ENCODE measurements around the gene RAN.

Gene RAN

GRCh38 chr12:130916241-130916911, 44.5 kb downstream of the RAN start:
- WGBS, 2 experiments (ENCODE audit: insufficient coverage in 2 of 2) = 37 to 42% methylated on average over 35 to 36 of the region's 37 CpGs
- Histone ChIP-seq H3K36me3 (ENCODE audit: control insufficient read depth, insufficient read depth, low read length) (no peaks in the 10 kb centered on the region), H3K9me3 (ENCODE audit: control insufficient read depth, low read length) (no peaks in the 10 kb centered on the region), H3K4me3 (ENCODE audit: extremely low read depth, insufficient read depth, low read length, poor library complexity, severe bottlenecking) (no peak overlapping the region), H3K27ac (ENCODE audit: low read depth, low read length, severe bottlenecking) (no peak overlapping the region), H3K4me1 (ENCODE audit: control insufficient read depth, insufficient read depth, low read length, poor library complexity, severe bottlenecking) (no peaks in the 10 kb centered on the region)

GRCh38 chr12:130917607-130918006, 45.7 kb downstream of the RAN start:
- Histone ChIP-seq H3K4me1 (ENCODE audit: control insufficient read depth, insufficient read depth, low read length, poor library complexity, severe bottlenecking) (no peaks in the 10 kb centered on the region), H3K4me3 (ENCODE audit: extremely low read depth, insufficient read depth, low read length, poor library complexity, severe bottlenecking) (no peak overlapping the region), H3K36me3 (ENCODE audit: control insufficient read depth, insufficient read depth, low read length) (no peaks in the 10 kb centered on the region), H3K9me3 (ENCODE audit: control insufficient read depth, low read length) (peaks cover 6% of the 10 kb centered on the region), H3K27ac (ENCODE audit: low read depth, low read length, severe bottlenecking) (no peak overlapping the region)
- WGBS, 2 experiments (ENCODE audit: insufficient coverage in 2 of 2) = 87 to 90% methylated on average over 12 to 13 of the region's 13 CpGs

GRCh38 chr12:130919086-130919485, 47.2 kb downstream of the RAN start:
- Histone ChIP-seq H3K4me1 (ENCODE audit: control insufficient read depth, insufficient read depth, low read length, poor library complexity, severe bottlenecking) (no peaks in the 10 kb centered on the region), H3K36me3 (ENCODE audit: control insufficient read depth, insufficient read depth, low read length) (no peaks in the 10 kb centered on the region), H3K27ac (ENCODE audit: low read depth, low read length, severe bottlenecking) (no peak overlapping the region), H3K9me3 (ENCODE audit: control insufficient read depth, low read length) (peaks cover 6% of the 10 kb centered on the region), H3K4me3 (ENCODE audit: extremely low read depth, insufficient read depth, low read length, poor library complexity, severe bottlenecking) (no peak overlapping the region)
- 38 to 55% methylated on average over 1 of the region's 1 CpG for WGBS, 2 experiments (ENCODE audit: insufficient coverage in 2 of 2)

GRCh38 chr12:130920119-130920703, 48.3 kb downstream of the RAN start:
- Histone ChIP-seq H3K9me3 (ENCODE audit: control insufficient read depth, low read length) (peaks cover 6% of the 10 kb centered on the region), H3K36me3 (ENCODE audit: control insufficient read depth, insufficient read depth, low read length) (no peaks in the 10 kb centered on the region), H3K4me3 (ENCODE audit: extremely low read depth, insufficient read depth, low read length, poor library complexity, severe bottlenecking) (no peak overlapping the region), H3K27ac (ENCODE audit: low read depth, low read length, severe bottlenecking) (no peak overlapping the region), H3K4me1 (ENCODE audit: control insufficient read depth, insufficient read depth, low read length, poor library complexity, severe bottlenecking) (no peaks in the 10 kb centered on the region)
- WGBS, 2 experiments (ENCODE audit: insufficient coverage in 2 of 2) = 91 to 92% methylated on average over 14 to 15 of the region's 15 CpGs

- WGBS, 2 experiments (ENCODE audit: insufficient coverage in 2 of 2) = 79 to 80% methylated on average over 5 to 8 of the region's 8 CpGs
- Histone ChIP-seq H3K27ac (ENCODE audit: low read depth, low read length, severe bottlenecking) (no peak overlapping the region), H3K9me3 (ENCODE audit: control insufficient read depth, low read length) (peaks cover 6% of the 10 kb centered on the region), H3K36me3 (ENCODE audit: control insufficient read depth, insufficient read depth, low read length) (no peaks in the 10 kb centered on the region), H3K4me3 (ENCODE audit: extremely low read depth, insufficient read depth, low read length, poor library complexity, severe bottlenecking) (no peak overlapping the region), H3K4me1 (ENCODE audit: control insufficient read depth, insufficient read depth, low read length, poor library complexity, severe bottlenecking) (no peaks in the 10 kb centered on the region)
These were observed 49.0 kb downstream of the RAN start for GRCh38 chr12:130920723-130921381.

GRCh38 chr12:130922511-130922953, 50.7 kb downstream of the RAN start:
- 80% methylated on average over 1 of the region's 4 CpGs for WGBS, 2 experiments (ENCODE audit: insufficient coverage in 2 of 2)
- Histone ChIP-seq H3K27ac (ENCODE audit: low read depth, low read length, severe bottlenecking) (no peak overlapping the region), H3K4me3 (ENCODE audit: extremely low read depth, insufficient read depth, low read length, poor library complexity, severe bottlenecking) (no peak overlapping the region), H3K36me3 (ENCODE audit: control insufficient read depth, insufficient read depth, low read length) (no peaks in the 10 kb centered on the region), H3K4me1 (ENCODE audit: control insufficient read depth, insufficient read depth, low read length, poor library complexity, severe bottlenecking) (no peaks in the 10 kb centered on the region), H3K9me3 (ENCODE audit: control insufficient read depth, low read length) (peaks cover 6% of the 10 kb centered on the region)

- no peak overlapping the region for H3K27ac ChIP-seq (ENCODE audit: low read depth, low read length, severe bottlenecking)
- 93 to 94% methylated on average over 18 to 20 of the region's 23 CpGs for WGBS, 2 experiments (ENCODE audit: insufficient coverage in 2 of 2)
- H3K36me3 ChIP-seq (ENCODE audit: control insufficient read depth, insufficient read depth, low read length) = no peaks in the 10 kb centered on the region
These were observed 53.2 kb downstream of the RAN start for GRCh38 chr12:130924966-130925665.

GRCh38 chr12:130925666-130926015, 53.8 kb downstream of the RAN start:
- 91 to 94% methylated on average over 4 to 7 of the region's 7 CpGs for WGBS, 2 experiments (ENCODE audit: insufficient coverage in 2 of 2)
- Histone ChIP-seq H3K9me3 (ENCODE audit: control insufficient read depth, low read length) (peaks cover 6% of the 10 kb centered on the region), H3K36me3 (ENCODE audit: control insufficient read depth, insufficient read depth, low read length) (no peaks in the 10 kb centered on the region), H3K4me1 (ENCODE audit: control insufficient read depth, insufficient read depth, low read length, poor library complexity, severe bottlenecking) (no peaks in the 10 kb centered on the region), H3K27ac (ENCODE audit: low read depth, low read length, severe bottlenecking) (no peak overlapping the region), H3K4me3 (ENCODE audit: extremely low read depth, insufficient read depth, low read length, poor library complexity, severe bottlenecking) (no peak overlapping the region)

More at GRCh38 chr12:130924966-130925665, 53.2 kb downstream of the RAN start:
- H3K9me3 ChIP-seq (ENCODE audit: control insufficient read depth, low read length) = peaks cover 6% of the 10 kb centered on the region
- no peaks in the 10 kb centered on the region for H3K4me1 ChIP-seq (ENCODE audit: control insufficient read depth, insufficient read depth, low read length, poor library complexity, severe bottlenecking)
- no peak overlapping the region for H3K4me3 ChIP-seq (ENCODE audit: extremely low read depth, insufficient read depth, low read length, poor library complexity, severe bottlenecking)
